Left cardiac atrium (tissue), 4 donors: ENCODE results near the gene ZNF367. TPM values are rescaled to one million over a fixed set of nuclear protein-coding genes. Genes with fewer than 3 reads are reported as not detected.

ENCODE experiments used
- ATAC-seq, 2 donors: fragments of 200-7000 bp; cut with Tn5 transposase; one replicate each; pipeline ENCODE4 v1.9.1; 2020; ENCODE audit warnings: mild to moderate bottlenecking in 2 of 2, moderate library complexity in 2 of 2
- DNase-seq: peaks from one replicate; pipeline ENCODE4 v3.0.0-alpha.2; 2020
- intact Hi-C, 2 donors: fragments of 100-400 bp; cut with DNase I; formaldehyde crosslinking; loops; one replicate each; pipeline versions ENCODE4 v1.14.1 to v1.15.1; 2022 to 2023
- total RNA-seq, 2 donors: library from RNA; stranded (reverse); fragmentation: NEBNext Ultra II Directional; extraction: Animal tissue kit (Norgen Biotek cat#: 25700); gene quantifications; one replicate each; pipeline ENCODE4 v1.2.1, GENCODE V29; 2021
- donor health status: DM: no; HTN: yes; CAD: no.
- donor health status: DM: no; HTN: yes; CAD: no; lungs with severe emphysema.
- donor health status: DM: yes; HTN: yes; CAD: no.
- donor health status: Dilated cardiomyopathy.

Gene ZNF367
- total RNA-seq, 2 donors from 2014 or later, result 2.2 to 3.1 TPM

DNA sequence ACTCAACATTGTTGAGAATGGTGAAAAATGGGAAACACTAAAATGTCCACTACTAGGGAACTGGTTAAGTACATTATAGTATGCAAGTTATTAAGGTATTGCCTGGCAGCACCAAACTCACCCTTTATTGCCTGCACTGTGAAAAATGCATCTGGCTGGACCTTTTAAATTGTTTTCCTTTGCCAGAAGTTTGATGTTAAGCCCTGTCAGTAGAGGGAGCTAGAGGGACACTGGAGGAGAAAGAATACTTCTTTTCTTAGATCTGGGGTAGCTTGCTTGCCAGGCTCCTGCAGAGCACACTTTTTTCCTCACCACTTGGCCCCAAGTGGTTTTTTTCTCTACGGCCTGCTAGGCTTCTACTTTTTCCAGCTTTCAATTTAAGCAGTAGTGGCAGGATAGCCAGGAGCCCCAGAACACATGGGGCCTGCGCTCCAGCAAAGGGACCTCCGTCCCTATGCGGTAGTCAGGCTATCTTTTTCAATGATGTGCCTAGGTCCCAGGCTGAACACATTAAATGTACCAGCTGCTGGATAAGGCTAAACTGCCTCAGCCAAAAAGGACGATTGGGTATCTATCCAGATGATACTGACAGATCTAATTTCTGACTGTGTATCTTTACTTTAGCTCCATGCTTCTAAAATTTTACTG, 23.8 kb upstream of the ZNF367 start:
- intact Hi-C loops, result loop anchor here in 1 of 2 donors (10.0 kb wide), 1 partner anchor 223 kb away; no protein-coding TSS in a partner anchor
- DNase-seq (no peak), ATAC-seq (no peak)

DNA sequence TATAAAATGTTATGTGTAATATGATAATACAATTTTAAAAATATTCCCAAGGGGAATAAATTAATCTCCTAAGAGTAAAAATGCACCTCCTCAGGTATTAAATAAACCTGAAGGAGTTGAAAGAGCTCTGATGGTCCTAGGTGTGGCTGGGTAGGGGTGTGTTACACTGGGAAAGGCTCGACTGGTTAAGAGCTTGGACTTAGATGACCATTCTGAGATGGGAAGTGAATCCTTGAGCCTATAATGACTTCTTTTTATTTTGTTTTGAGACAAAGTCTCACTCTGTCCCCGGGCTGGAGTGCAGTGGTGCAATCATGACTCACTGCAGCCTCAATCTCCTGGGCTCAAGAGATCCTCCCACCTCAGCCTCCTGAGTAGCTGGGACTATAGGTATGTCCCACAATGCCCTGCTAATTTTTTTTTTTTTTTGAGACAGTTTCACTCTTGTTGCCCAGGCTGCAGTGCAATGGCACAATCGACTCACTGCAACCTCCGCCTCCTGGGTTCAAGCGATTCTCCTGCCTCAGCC, 22.6 kb upstream of the ZNF367 start:
- no peak for DNase-seq
- intact Hi-C loops, result loop anchor here in 1 of 2 donors (10.0 kb wide), 1 partner anchor 224 kb away; no protein-coding TSS in a partner anchor
- ATAC-seq, result no peak

DNA sequence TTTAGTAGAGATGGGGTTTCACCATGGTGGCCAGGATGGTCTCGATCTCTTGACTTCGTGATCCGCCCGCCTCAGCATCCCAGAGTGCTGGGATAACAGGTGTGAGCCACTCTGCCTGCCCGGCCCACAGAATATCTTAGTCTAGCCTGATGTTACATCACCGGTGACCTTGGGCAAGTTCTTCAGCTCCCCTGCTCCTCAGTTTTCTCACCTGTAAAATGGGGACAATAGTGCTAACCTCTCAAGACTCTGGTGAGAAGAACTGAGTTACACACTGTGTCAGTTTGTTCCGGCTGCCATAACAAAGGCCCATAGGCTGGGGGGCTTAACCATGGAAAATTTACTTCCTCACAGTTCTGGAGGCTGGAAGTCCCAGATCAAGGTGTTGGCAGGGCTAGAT, 19.3 kb upstream of the ZNF367 start:
- intact Hi-C loops, result no loop called here
- ATAC-seq, result no peak
- no peak for DNase-seq

DNA sequence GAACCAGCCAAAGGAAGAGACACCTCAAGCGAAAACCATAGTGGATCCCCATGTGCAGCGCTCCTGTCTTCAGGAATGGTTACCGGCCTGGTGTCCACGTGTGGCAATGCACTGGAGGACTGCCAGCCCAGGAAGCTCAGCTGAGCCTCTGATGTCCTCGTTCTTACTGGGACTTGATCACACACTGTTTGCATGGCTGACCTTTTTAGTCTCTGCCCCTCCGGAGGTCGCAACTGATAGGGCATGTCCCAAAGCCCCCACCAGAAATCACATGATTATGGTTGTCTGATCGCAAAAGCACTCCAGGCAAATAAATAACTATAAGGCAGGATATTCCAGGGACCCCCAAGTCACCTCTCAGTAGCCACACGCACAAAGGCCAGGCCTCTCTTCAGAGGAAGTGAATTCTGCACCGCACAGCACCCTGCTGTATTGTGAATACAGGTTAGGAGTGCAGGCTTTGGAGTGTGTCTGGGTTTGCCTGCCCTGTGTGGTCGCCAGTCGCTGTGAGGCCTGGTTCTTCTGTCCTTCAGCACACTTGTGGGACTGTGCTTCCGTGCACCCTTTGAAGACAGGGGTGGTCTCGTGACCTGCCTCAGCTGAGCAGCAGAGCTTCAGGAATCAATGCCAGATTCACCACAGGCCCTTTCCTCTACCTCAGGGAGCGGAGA, 18.4 kb upstream of the ZNF367 start:
- DNase-seq, result no peak
- intact Hi-C loops, result no loop called here
- ATAC-seq, result no peak

DNA sequence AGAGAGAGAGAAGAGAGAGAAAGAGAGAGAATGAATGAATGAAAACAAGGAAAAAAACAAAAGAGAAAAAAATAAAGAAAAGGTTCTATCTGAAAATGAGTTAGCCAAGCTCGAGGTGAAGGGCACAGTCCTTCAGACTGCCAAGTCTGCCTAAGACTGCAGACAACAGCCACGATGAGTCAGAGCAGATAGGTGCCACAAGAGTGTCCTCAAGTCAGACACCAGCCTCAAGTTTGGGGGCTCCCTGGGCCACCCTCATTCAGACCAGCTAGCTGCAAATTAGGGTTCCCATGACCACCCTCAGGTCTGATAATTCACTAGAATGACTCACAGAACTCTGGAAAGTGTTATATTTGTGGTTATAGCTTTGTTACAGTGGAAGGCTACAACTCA, 17.9 kb upstream of the ZNF367 start:
- intact Hi-C loops, result no loop called here
- ATAC-seq (no peak), DNase-seq (no peak)

DNA sequence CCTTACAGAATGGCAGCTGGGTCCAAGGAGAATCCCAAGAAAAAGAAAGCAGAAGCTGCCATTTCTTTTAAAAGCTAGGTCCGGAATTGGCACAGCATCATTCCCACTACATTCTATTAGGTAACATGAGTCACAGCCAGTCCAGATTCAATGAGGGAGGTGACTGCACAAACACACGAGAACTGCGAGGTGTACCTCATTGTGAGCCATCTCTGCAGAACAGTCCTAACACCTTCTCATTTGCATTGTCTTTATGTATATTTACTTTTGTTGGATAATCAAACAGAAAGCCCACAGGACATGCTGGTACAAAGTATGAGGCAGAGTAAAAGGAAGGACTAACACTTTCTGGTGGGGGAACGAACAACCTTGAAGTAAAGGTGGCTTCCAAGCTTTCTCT, 17.2 kb upstream of the ZNF367 start:
- ATAC-seq (no peak), DNase-seq (no peak)
- intact Hi-C loops, result no loop called here

DNA sequence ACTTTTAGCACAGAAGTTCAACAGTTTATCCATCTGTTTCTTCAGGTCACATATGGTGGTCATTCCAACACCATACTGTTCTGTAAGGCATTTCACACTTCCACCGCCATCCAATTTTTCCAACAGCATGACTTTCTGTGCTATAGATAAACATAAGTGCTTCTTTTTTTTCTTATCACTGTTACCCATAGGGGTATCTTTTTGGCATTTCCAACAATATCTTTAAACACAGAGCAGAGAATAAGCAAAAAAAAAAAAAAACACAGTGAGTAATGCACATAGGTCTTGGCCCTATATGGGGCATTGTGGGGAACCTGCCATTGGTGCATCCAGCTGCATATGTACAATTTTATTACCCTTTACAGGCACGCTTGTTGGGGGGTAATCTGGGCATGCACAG, 12.2 kb upstream of the ZNF367 start:
- ATAC-seq (no peak), DNase-seq (no peak)
- intact Hi-C loops, result no loop called here

DNA sequence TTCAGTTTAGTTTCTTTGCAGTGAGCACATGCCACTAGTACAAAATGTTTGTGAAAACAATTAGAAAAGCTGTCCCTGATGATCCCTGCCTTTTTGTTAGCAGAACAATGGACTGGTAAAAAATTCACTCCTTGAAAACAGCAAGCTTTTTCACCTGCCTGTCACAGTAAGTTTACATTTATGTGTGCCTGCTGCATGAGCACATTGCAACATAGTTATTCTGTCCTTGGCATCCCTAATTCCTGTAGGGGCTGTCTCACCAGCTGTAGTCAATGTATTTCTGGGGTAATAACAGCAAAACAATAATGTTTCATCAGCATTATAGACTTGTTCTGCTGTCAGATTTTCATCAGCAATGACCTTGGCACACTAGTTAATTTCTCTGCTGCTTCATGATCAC, 11.6 kb upstream of the ZNF367 start:
- intact Hi-C loops, result no loop called here
- DNase-seq (no peak), ATAC-seq (no peak)

DNA sequence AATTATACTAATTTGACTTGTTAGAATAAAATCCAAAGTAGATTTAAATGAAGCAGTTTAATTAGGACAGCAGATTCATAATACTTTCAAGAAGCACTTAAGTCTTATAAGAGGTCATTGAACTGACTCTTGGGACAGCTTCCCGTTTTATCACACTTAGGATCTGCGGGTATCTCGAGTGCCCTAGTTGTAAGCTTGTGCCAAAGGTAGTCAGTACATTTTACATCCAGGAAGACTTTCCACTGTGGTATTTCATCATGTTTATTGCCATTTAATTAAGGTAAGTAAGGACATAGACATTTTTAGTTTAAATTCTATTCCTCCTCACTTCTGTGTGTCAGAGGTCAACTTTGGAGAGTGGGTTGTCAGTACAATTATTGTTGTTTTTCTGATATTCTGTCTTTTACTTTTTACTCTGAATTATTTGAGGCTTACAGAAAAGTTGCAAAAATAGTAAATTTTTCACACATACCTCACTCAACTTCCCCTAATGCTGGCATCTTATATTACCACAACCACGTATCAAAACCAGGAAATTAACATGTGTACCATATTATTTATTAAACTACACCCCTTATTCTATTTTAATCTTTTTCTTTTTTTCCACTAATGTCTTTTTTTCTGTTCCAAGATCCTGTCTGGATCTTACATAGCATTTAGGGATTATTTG, 7.5 kb upstream of the ZNF367 start:
- intact Hi-C loops, result no loop called here

DNA sequence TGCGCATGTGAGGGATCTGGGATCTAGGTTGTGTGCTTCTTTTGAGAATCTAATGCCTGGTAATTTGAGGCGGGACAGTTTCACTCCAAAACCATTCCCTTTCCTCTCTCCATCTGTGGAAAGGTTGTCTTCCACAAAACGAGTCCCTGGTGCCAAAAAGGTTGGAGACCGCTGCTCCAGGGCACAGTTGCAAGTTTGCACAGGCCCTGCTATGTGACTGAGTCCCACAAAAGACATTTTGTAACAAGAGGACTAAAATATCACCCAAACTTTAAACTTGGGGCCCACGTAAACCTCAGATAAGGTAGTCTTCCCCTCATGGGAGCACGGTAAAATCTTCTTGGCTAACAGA, 5.8 kb upstream of the ZNF367 start:
- no peak for DNase-seq
- intact Hi-C loops, result no loop called here
- ATAC-seq, result no peak

More for the DNA sequence above, 7.5 kb upstream of the ZNF367 start:
- DNase-seq (no peak), ATAC-seq (no peak)

DNA sequence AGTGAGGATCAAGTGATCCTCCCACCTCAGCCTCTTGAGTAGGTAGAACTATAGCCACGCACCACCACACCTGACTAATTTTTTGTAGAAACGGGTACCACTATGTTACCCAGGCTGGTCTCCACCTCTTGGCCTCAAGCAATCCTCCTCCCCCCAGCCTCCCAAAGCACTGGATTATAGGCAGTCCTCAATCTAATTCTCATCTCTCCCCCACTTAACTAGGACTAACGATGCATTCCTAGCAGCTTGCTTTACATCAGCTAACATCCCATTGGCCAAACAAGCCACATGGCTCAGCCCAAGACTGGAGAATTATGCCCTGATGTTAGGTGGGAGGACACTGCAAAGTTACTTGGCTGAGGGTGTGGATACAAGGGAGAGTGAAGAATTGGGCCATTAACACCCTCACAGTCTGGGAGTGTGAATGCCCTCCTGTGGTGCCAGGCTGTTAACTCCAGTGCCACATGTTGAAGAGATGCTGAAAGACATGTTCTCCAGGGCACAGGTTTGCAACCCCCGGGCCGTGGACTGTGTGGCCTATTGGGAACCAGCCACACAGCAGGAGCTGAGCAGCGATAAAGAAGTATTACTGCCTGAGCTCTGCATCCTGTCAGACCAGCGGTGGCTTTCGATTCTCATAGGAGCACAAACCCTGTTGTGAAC, 5.3 kb upstream of the ZNF367 start:
- no peak for ATAC-seq
- no peak for DNase-seq
- intact Hi-C loops, result no loop called here

DNA sequence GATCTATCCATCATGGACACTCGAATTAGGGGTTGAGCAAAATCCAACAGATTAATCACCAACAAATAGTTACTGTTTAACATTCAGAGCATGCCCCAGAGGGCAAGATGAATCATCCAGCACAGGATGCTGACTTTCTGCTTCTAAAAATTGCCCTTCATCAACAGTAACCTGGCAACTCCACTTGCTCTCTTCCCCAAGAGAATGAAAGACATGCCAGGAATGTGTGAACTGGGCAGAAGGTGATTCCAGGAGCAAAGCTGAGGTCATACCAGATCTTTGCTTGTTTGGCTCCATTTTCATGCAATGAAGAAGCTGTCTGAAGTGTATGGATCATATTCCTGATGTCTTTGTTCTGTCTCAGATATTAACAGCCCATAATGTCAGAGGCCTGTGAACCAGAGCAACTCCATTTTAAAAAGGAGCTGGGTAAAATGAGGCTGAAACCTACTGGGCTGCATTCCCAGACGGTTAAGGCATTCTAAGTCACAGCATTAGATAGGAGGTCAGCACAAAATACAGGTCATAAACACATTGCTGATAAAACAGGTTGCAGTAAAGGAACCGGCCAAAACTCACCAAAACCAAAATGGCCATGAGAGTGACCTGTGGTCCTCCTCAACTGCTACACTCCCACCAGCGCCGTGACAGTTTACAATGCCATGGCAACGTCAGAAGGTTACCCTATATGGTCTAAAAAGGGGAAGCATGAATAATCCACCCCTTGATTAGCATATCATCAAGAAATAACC, 2.5 kb upstream of the ZNF367 start:
- DNase-seq (no peak), ATAC-seq (peak in 1 of 2 donors; percentile 25)
- intact Hi-C loops, result no loop called here

DNA sequence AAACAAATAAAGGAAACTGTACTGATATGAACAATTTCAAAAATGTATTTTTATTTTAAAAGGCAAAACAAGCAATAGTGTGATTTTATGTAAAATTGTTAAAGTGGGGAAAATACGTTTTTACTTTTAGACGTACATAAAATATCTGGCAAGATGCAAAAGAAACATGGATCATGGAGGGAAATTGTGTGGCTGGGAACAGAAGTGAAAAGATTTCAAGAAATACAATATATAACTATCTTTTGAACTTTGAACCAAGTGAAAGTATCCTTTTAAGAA, 1.5 kb upstream of the ZNF367 start:
- DNase-seq (no peak), ATAC-seq (no peak)
- intact Hi-C loops, result loop anchor here in 1 of 2 donors (2.0 kb wide), 1 partner anchor 31 kb away; the partner anchor contains the start of gene HABP4

DNA sequence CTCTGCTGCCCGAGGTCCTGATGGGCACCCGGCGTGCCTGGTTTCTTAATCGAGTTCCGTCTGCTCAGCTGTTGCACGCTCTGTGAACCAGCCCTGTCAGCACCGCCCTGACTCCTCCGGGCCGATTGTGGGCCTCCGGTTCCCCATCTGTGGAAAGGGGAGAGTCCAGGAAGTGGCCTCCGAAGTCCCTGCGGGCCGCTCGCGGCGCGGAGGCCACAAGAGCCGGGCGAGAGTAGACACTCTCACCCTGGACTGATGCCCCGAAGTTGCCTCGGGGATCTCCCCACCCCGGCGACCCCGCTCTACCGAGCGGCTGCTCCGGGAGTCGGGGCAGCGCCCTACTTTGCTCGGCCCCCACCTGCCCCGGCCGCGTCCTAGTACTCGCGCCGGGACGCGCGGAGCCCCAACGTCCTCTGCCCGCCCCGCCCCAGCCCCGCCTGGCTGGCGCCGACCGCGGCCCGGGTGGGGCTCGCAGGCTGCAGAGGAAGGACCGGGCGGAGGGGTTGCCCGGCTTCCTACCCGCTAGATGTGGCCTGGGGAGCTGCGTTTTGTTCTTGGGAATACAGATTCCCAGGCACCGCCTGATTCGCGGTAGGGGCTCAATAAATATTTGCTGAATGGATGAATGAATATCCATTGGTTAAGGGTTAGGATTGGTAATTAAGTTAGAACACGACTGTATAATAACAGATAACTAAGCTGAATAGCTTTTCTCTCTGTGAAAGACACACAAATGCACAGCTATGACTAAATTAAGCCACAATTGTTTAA, 935 bp upstream of the ZNF367 start:
- intact Hi-C loops, result loop anchor here in 1 of 2 donors (2.0 kb wide), 1 partner anchor 32 kb away; the partner anchor contains the start of gene HABP4
- ATAC-seq (peak; percentile 62 to 79), DNase-seq (peak; percentile 78)

DNA sequence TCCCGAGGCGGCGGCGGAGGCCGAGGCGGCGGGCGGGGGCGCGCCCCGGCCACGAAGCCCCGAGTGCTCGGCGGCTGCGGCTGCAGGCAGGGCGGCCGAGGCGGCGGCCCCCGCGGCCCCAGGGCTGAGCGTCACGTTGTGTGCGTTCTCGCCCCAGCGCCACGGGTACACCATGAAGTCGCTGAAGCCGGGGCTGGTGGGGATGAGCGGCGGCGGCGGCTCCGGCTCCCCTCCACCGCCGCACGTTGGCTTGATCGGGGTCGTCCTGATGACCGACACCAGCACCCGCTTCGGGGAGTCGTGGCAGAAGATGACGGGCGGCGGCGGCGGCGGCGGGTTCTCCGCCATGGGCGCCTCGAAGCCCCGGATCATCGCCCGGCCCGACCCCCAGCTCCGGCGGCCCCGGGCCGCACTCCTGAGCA, 498 bp downstream of the ZNF367 start:
- DNase-seq, result peak; percentile 36
- intact Hi-C loops, result loop anchor here in 1 of 2 donors (2.0 kb wide), 2 partner anchors 33 kb away; partner anchors contain the start of gene HABP4

DNA sequence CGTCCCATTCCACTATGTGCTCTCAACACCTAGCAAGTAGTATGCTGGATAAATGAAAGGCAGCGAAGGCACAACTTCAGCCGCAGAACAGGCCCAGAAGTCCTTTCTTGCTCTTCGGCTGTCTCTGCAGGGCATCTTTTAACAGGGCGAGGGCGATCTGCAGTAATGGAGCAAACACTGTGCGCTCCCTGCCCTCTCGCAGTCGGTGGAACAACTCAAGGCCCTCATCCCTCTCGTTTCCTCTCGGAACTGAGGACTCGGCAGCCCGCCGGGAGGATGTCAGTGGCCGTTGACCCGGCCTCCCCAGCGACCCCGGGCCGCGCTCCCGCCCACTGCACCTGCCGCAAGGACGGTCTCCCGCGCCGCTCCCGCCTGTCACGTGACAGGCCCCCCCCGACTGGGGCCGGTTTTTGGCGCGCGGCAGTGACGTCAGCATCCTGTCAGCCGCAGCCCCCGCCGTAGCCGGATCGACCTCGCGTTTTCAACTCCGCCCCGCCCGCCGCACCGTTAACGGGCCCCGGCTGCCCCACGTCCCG, 1.1 kb downstream of the ZNF367 start:
- intact Hi-C loops, result loop anchor here in 1 of 2 donors (2.0 kb wide), 1 partner anchor 32 kb away; no protein-coding TSS in a partner anchor
- ATAC-seq (peak; percentile 15 to 31), DNase-seq (peak; percentile 90)

More for the DNA sequence above, 498 bp downstream of the ZNF367 start:
- ATAC-seq, result peak in 1 of 2 donors; percentile 0

DNA sequence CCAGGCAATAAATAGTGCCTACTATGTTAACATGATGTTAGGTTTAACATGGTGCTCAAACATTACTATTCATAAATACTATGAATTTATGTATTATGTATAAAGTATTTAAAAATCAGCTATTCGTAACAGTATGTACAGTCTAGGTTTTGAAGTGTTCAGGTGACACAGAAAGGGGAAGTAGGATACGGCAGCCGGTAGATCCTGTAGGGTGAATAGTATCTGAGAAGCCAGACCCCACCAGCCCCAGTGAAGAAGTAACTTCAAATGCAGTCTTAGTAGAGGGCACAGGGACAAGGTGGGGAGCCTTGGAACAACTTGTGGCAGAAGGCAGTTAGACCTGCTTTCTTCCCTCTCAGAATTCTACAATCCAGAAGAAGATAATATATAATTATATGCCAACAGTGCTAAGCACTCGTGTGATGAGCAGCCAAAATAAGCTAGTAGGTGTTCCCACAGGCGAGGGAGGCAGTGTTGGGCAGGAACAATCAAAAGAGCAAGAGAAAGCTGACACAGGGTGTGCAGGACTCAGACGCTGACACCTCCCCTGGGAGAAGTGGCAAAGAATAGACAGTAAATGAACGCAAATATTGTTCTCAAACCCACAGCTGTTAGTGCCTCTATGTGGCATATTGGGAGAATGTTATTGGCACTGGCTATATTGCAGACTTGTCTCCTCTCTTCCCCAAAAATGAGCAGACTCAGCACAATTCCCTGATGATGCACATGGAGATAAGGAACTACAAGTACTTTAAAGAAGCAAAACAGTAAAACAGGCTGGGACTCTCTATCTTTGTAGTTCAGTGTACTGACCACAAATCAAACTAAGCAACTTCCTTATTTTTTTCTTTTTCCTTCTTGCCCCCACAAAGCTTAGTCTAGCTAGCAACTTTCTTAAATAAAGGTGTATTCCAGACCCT, 4.6 kb downstream of the ZNF367 start:
- DNase-seq (no peak), ATAC-seq (no peak)
- intact Hi-C loops, result no loop called here
